Breast epithelium (tissue), 3 donors: ENCODE data around the gene FAIM2.

Experiments
- POLR2A ChIP-seq: fragments of 450-650 bp; IDR thresholded peaks from one replicate; pipeline ENCODE4 v1.6.1; 2016; ENCODE audit warnings: antibody characterized with exemption, mild to moderate bottlenecking, moderate library complexity
- POLR2AphosphoS5 ChIP-seq, 3 donors: sonication (generic); formaldehyde crosslinking; IDR thresholded peaks; one replicate each; pipeline ENCODE4 v1.6.1; 2017; ENCODE audit warnings: antibody characterized with exemption in 3 of 3
- TF ChIP-seq, protein P1 (sequence below), 3 donors: fragments of 450-650 bp; IDR thresholded peaks; one replicate each; pipeline ENCODE4 v1.5.1; 2016 to 2017; ENCODE audit warnings: antibody characterized with exemption in 3 of 3, mild to moderate bottlenecking in 3 of 3, moderate library complexity in 3 of 3

GRCh38 chr12:49846032-49846431 is 57.7 kb downstream of the FAIM2 start:
- TF ChIP-seq, protein P1, sequence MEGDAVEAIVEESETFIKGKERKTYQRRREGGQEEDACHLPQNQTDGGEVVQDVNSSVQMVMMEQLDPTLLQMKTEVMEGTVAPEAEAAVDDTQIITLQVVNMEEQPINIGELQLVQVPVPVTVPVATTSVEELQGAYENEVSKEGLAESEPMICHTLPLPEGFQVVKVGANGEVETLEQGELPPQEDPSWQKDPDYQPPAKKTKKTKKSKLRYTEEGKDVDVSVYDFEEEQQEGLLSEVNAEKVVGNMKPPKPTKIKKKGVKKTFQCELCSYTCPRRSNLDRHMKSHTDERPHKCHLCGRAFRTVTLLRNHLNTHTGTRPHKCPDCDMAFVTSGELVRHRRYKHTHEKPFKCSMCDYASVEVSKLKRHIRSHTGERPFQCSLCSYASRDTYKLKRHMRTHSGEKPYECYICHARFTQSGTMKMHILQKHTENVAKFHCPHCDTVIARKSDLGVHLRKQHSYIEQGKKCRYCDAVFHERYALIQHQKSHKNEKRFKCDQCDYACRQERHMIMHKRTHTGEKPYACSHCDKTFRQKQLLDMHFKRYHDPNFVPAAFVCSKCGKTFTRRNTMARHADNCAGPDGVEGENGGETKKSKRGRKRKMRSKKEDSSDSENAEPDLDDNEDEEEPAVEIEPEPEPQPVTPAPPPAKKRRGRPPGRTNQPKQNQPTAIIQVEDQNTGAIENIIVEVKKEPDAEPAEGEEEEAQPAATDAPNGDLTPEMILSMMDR (IDR thresholded peaks at IDR 0.05) = no peak
- no peak for TF ChIP-seq POLR2A
- no peak for TF ChIP-seq POLR2AphosphoS5 (IDR thresholded peaks at IDR 0.05)
